Activated T-cell treated with anti-CD3 and anti-CD28 coated beads, Interleukin-2, amount 50 U/mL, for 24 hours (primary cell): Measurements from ENCODE around the gene AGTPBP1.
"Not testable (repeated sequence)": the region's sequence is repeated elsewhere in the genome, so short reads cannot be mapped to it uniquely, and the experiment has no call there.

Experiments used
- DNase-seq: peaks from one replicate; pipeline ENCODE4 v3.0.0-alpha.2; 2020
- H3K27ac Mint-ChIP-seq: 2 replicates; pipeline ENCODE4 v1.8.0; 2020; ENCODE audit warnings: mild to moderate bottlenecking, mixed read lengths
- H3K27me3 Mint-ChIP-seq: 2 replicates; pipeline ENCODE4 v1.8.0; 2020; ENCODE audit warnings: mixed read lengths
- H3K36me3 Mint-ChIP-seq: 2 replicates; pipeline ENCODE4 v1.8.0; 2020; ENCODE audit warnings: low read depth, mixed read lengths
- H3K4me1 Mint-ChIP-seq: 2 replicates; pipeline ENCODE4 v1.8.0; 2020; ENCODE audit warnings: low read depth, mixed read lengths
- H3K4me3 Mint-ChIP-seq: 2 replicates; pipeline ENCODE4 v1.8.0; 2020; ENCODE audit warnings: mild to moderate bottlenecking, moderate library complexity, mixed read lengths
- H3K9me3 Mint-ChIP-seq: 2 replicates; pipeline ENCODE4 v1.8.0; 2020; ENCODE audit warnings: mixed read lengths

The AGTPBP1 gene, protein sequence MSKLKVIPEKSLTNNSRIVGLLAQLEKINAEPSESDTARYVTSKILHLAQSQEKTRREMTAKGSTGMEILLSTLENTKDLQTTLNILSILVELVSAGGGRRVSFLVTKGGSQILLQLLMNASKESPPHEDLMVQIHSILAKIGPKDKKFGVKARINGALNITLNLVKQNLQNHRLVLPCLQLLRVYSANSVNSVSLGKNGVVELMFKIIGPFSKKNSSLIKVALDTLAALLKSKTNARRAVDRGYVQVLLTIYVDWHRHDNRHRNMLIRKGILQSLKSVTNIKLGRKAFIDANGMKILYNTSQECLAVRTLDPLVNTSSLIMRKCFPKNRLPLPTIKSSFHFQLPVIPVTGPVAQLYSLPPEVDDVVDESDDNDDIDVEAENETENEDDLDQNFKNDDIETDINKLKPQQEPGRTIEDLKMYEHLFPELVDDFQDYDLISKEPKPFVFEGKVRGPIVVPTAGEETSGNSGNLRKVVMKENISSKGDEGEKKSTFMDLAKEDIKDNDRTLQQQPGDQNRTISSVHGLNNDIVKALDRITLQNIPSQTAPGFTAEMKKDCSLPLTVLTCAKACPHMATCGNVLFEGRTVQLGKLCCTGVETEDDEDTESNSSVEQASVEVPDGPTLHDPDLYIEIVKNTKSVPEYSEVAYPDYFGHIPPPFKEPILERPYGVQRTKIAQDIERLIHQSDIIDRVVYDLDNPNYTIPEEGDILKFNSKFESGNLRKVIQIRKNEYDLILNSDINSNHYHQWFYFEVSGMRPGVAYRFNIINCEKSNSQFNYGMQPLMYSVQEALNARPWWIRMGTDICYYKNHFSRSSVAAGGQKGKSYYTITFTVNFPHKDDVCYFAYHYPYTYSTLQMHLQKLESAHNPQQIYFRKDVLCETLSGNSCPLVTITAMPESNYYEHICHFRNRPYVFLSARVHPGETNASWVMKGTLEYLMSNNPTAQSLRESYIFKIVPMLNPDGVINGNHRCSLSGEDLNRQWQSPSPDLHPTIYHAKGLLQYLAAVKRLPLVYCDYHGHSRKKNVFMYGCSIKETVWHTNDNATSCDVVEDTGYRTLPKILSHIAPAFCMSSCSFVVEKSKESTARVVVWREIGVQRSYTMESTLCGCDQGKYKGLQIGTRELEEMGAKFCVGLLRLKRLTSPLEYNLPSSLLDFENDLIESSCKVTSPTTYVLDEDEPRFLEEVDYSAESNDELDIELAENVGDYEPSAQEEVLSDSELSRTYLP

GRCh38 chr9:85741875-85742596 lies at the start of gene AGTPBP1:
TSS of gene AGTPBP1 (minus strand) at chr9:85741954. CDS start at chr9:85712533, 29,421 bp downstream.
- peak within 1 kb of the TSS; percentile 98 for H3K27ac Mint-ChIP-seq
- peak within 1 kb of the TSS; percentile 93 for H3K4me3 Mint-ChIP-seq
- H3K27me3 Mint-ChIP-seq, result peaks cover 15% of the 10 kb centered on the region
- peaks cover 12% of the 10 kb centered on the region for H3K36me3 Mint-ChIP-seq
- DNase-seq, result peak; percentile 98
- H3K9me3 Mint-ChIP-seq, result no peaks in the 10 kb centered on the region
- H3K4me1 Mint-ChIP-seq, result peaks cover 46% of the 10 kb centered on the region

DNA sequence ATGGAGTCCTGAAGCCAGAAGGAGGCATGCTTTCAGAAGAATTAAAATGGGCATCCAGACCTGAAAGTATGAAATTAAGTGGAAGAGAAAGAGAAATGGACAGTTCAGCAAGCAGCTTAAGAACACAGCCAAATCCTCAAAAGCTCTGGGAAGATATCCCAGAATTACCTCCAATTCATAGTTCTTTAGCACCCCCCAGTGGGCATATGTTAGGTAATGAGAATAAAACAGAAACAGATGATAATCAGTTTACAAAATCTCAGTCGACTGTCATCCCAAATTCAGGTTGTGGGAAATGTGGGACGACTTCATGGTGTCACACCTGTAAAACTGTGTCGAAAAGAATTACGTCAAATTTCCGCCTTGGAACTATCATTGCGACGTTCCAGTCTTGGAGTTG lies 44.4 kb upstream of the AGTPBP1 start:
- H3K27ac Mint-ChIP-seq, H3K36me3 Mint-ChIP-seq, H3K9me3 Mint-ChIP-seq, H3K27me3 Mint-ChIP-seq, H3K4me3 Mint-ChIP-seq, DNase-seq, H3K4me1 Mint-ChIP-seq: not testable (repeated sequence)

DNA sequence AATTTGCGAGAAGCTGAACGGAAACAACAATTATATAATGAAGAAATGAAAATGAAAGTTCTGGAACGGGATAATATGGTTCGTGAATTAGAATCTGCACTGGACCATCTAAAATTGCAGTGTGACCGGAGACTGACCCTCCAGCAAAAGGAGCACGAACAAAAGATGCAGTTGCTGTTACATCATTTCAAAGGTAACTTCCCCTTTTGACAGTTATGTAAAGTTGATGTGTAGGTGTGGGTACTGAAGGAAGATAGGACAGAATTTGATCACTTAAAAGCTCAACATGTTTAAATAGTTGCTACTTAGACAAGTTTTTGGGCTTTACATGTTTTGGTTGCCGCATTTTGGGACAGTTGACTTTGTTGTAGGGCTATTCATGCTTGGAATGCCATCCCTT lies 32.1 kb upstream of the AGTPBP1 start:
- H3K4me1 Mint-ChIP-seq, H3K27ac Mint-ChIP-seq, H3K36me3 Mint-ChIP-seq, DNase-seq, H3K4me3 Mint-ChIP-seq, H3K27me3 Mint-ChIP-seq, H3K9me3 Mint-ChIP-seq: not testable (repeated sequence)

GRCh38 chr9:85761802-85762201 lies 20.0 kb upstream of the AGTPBP1 start:
- not testable (repeated sequence) for H3K27me3 Mint-ChIP-seq, H3K27ac Mint-ChIP-seq, DNase-seq, H3K4me3 Mint-ChIP-seq, H3K9me3 Mint-ChIP-seq, H3K36me3 Mint-ChIP-seq, H3K4me1 Mint-ChIP-seq

DNA sequence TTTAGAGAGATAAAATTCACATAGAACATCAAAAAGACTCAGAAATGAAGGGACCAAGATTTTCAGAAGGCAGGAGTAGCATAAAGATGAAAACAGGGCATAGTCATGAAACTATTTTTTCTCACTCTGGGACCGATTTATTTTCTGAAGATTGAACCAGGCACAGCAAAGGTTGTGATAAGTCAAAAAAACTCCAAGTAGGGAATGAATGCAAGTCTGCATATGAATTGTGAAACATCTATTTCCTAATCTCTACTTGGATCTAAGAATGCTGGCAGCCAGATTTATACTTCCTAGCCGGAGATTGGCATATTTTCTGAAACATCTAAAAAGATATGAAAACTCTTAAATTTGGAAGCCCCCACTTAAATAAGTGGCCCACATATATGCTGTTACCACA lies 16.0 kb upstream of the AGTPBP1 start:
- not testable (repeated sequence) for H3K9me3 Mint-ChIP-seq, H3K27ac Mint-ChIP-seq, H3K4me3 Mint-ChIP-seq, H3K4me1 Mint-ChIP-seq, H3K27me3 Mint-ChIP-seq, DNase-seq, H3K36me3 Mint-ChIP-seq

- H3K4me1 Mint-ChIP-seq, H3K4me3 Mint-ChIP-seq, DNase-seq, H3K27ac Mint-ChIP-seq, H3K9me3 Mint-ChIP-seq, H3K27me3 Mint-ChIP-seq, H3K36me3 Mint-ChIP-seq: not testable (repeated sequence)
Observed at GRCh38 chr9:85756216-85756615, 14.5 kb upstream of the AGTPBP1 start.

GRCh38 chr9:85746309-85746708 lies 4.6 kb upstream of the AGTPBP1 start:
- Mint-ChIP-seq H3K4me1 (peaks cover 18% of the 10 kb centered on the region), H3K27ac (no peak overlapping the region), H3K27me3 (peaks cover 15% of the 10 kb centered on the region), H3K4me3 (no peak overlapping the region), H3K36me3 (peaks cover 3% of the 10 kb centered on the region), H3K9me3 (no peaks in the 10 kb centered on the region)
- DNase-seq, result no peak

- Mint-ChIP-seq H3K9me3 (no peaks in the 10 kb centered on the region), H3K4me1 (peaks cover 25% of the 10 kb centered on the region), H3K27ac (no peak overlapping the region), H3K36me3 (peaks cover 11% of the 10 kb centered on the region), H3K4me3 (no peak overlapping the region), H3K27me3 (peaks cover 15% of the 10 kb centered on the region)
- DNase-seq, result no peak
Observed at GRCh38 chr9:85745203-85745602, 3.4 kb upstream of the AGTPBP1 start.

DNA sequence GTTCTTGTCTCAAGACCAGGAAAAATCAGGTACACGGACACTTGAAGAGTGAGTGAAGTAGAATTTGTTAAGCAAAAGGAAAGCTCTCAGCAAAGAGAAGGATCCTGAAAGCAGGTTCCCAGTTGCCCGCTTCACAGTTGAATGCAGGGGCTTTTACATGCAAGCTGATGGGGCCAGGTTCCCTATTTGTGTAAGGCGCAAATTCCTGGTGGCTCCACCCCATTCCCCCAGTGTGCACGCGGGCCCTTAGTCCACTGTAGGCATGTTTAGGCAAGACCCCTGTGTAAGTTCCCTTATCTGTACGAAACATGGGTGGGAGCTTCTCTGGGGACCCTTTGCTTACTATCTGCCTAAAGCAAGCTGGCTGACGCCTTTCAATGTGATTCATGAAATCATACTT lies 2.7 kb upstream of the AGTPBP1 start:
- Mint-ChIP-seq H3K4me3 (no peak overlapping the region), H3K27ac (no peak overlapping the region), H3K36me3 (peaks cover 11% of the 10 kb centered on the region), H3K9me3 (no peaks in the 10 kb centered on the region), H3K27me3 (peaks cover 15% of the 10 kb centered on the region), H3K4me1 (peaks cover 28% of the 10 kb centered on the region)
- DNase-seq, result no peak

GRCh38 chr9:85743275-85744128 lies 1.7 kb upstream of the AGTPBP1 start:
- no peaks in the 10 kb centered on the region for H3K9me3 Mint-ChIP-seq

DNA sequence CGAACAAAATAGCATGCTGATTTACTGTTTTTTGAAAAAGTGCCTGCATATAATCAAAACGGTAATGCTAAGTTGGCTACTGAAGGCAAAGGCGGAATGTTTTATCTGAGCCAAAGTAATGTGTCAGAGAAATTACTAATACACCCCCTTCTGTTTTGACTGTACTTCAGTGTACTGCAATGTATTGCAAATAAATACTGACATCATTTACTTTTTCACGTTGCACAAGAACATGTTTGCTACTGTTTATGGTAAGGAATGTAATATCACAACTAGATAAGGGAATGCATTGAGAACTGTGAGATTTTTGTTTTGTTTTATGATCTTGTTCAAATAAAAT lies 813 bp upstream of the AGTPBP1 start:
- Mint-ChIP-seq H3K36me3 (peaks cover 12% of the 10 kb centered on the region), H3K4me3 (peak overlapping the region; percentile 85), H3K27ac (peak overlapping the region; percentile 98), H3K4me1 (peaks cover 41% of the 10 kb centered on the region), H3K27me3 (peaks cover 15% of the 10 kb centered on the region), H3K9me3 (no peaks in the 10 kb centered on the region)
- DNase-seq, result no peak

More at GRCh38 chr9:85743275-85744128, 1.7 kb upstream of the AGTPBP1 start:
- H3K36me3 Mint-ChIP-seq, result peaks cover 12% of the 10 kb centered on the region
- H3K27me3 Mint-ChIP-seq, result peaks cover 15% of the 10 kb centered on the region
- peak overlapping the region; percentile 76 for H3K27ac Mint-ChIP-seq
- H3K4me1 Mint-ChIP-seq, result peaks cover 34% of the 10 kb centered on the region
- H3K4me3 Mint-ChIP-seq, result peak overlapping the region; percentile 32
- no peak for DNase-seq

DNA sequence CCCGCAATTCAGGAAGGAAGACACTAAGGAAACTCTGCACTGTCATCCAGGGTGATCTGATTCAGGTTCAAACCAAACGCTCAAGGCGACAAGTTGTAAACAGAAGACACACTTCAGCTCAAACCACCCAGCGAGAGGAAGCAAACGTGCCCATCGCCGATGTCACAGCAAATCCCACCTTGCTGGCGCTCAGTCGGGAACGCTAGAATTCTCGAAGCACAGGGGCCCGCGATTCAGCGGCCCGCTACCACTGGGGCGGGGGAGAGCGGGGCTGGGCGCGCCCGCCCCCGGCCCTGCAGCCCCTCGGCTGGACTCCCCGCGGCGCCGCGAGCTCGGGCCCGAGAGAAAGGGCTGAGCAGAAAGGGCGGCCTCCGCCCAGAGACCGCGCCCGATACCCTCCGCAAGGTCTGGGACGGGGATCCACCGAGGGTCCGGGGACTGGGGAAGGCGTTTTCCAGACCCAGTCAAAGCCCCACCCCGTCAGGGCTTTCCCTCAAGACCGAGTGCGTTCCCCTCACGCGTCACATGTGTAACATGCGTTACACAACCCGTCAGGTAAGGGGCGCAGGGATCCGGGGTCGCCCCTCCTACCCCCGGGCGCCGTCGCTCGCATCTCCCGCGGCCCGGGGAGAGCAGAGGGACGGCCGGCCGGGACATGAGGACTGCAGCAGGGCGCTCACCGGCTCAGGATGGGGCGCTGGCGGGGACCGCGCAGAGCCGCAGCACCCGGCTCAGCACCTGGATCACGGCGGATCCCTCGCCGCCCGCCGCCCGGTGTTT lies 469 bp downstream of the AGTPBP1 start:
- peaks cover 15% of the 10 kb centered on the region for H3K27me3 Mint-ChIP-seq
- peak overlapping the region; percentile 98 for H3K27ac Mint-ChIP-seq
- no peak for DNase-seq
- peaks cover 47% of the 10 kb centered on the region for H3K4me1 Mint-ChIP-seq
- no peaks in the 10 kb centered on the region for H3K9me3 Mint-ChIP-seq
- peaks cover 12% of the 10 kb centered on the region for H3K36me3 Mint-ChIP-seq
- peak overlapping the region; percentile 93 for H3K4me3 Mint-ChIP-seq

- H3K9me3 Mint-ChIP-seq, result no peaks in the 10 kb centered on the region
- H3K36me3 Mint-ChIP-seq, result peaks cover 12% of the 10 kb centered on the region
- DNase-seq, result no peak
- peaks cover 48% of the 10 kb centered on the region for H3K4me1 Mint-ChIP-seq
- peak overlapping the region; percentile 93 for H3K4me3 Mint-ChIP-seq
- peak overlapping the region; percentile 98 for H3K27ac Mint-ChIP-seq
- peaks cover 10% of the 10 kb centered on the region for H3K27me3 Mint-ChIP-seq
Observed at GRCh38 chr9:85740787-85741094, 1.0 kb downstream of the AGTPBP1 start.
